Stimulated activated naive CD4-positive, alpha-beta T cell treated with Interleukin-2 at 50 U/mL for 16 hours (primary cell): Measurements from ENCODE around the gene GPR173.

Experiments
- DNase-seq: peaks from one replicate; lab custom pipeline; 2025; lab: John Stamatoyannopoulos, UW

The GPR173 gene

DNA sequence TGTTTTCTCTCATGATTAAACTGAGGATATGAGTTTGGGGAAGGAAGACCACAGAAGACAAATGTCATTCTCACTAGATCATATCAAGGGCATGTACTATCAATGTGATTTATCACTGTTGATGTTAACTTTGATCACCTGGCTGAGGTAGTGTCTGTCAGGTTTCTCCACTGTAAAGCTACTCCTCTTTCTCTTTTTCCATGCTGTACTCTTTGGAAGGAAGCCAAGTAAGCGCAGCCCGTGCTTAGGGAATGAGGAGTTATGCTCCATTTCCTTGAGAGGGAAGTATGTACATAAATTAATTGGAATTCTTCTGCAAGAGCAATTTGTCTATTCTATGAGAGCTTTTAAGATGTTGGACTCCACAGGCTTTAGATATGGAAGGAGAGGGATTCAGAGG lies 41.3 kb downstream of the GPR173 start:
- no peak for DNase-seq

DNA sequence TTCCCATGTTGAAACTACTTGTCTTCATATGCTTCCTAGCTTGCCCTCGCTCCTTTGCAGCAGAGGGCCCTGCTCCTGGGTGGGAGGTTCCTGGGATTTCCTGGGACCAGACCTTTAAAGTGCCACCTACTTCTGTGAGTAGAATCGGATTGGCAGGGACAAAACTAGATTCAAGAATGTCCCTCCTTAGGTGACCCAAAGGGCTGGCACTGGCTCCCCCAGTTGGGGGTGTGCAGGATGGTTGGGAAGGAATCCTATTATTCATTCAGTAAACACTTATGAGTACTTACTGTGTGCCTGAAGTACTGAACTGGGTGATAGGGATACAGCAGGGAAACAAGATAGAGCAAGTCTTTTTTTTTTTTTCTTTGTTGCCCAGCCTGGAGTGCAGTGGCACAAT lies 42.8 kb downstream of the GPR173 start:
- DNase-seq, result no peak

DNA sequence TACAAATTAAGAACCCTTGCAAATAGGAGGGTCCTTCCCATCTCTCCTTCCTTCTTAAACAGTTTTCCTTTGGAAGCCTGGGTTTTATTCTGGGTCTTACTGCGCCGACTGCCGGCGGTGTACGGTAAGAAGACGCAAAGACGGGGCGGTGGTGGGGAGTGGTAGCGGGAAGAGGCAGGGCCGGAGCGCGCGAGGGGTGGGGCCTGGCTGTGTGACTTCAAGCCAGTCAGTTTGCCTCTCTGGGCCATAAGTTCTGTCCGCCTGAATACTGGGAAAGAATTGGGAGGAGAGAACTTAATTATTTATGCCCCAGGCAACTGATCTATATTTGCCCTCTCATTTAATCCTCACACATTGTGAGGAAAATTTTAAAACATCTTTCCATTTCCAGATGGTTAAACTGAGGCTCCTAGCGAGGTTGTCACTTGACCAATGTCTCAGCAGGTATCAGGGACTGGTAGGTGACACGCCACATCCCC lies 44.6 kb downstream of the GPR173 start:
- peak; percentile 77 for DNase-seq

DNA sequence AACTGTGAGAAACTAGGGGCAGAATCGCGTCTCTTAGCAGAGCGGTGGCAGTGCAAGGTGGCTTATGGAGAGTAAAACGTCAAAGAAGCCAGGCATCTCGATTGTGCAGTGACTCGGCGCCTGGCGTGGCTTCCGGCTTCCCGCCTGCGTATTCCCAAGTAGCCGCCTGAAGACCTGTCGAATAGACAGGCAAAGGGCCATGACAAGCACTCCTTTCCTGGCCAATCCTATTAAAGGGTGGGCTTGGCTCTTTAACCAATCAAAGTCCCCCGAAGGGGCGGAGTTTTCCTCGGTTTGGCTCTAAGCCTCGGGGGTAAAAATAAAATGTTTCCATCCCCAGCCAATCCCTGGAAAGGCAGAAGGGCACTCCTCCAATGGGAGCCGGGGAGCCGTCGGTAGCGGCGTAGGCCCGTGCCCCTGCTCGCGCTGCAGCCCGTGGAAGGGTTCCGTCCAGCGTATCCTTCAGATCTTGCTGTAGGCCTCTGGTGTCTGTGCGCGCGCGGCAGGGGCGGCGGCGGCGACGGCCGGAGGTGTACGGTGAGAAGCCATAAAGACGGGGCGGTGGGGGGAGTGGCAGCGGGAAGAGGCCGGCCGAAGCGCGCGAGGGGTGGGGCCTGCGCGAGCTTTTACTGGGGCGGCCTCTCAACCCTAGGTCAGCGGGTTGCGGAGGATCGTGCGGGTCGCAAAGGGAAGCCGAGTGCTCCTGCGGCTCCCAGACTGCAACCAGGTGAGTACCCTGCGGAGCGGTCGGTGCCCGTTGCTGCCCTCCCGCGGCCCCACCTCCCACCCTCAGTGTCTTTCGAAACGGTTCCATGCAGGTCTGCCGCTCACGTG lies 45.4 kb downstream of the GPR173 start, which contains the start of gene KANTR:
KANTR (plus strand) TSS at position 395 of the 834 bp plus-strand sequence. CDS start 30,131 bp downstream, outside the sequence.
- peak; percentile 79 for DNase-seq

DNA sequence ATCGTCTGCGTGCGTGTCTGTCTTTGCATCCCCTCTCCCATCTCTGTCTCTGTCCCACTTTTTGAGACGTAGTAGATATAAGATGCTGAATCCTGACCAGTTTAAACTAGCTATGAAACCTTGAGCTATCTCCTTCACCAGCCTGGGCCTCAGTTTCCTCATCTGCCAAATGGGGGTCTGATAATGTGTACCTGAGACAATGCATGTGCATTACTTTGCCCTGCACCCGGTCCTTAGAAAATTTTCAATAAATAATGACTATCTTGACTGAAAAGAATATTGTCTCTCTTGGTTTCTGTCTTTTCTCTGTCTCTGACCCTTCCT lies 46.0 kb downstream of the GPR173 start:
- DNase-seq, result no peak

DNA sequence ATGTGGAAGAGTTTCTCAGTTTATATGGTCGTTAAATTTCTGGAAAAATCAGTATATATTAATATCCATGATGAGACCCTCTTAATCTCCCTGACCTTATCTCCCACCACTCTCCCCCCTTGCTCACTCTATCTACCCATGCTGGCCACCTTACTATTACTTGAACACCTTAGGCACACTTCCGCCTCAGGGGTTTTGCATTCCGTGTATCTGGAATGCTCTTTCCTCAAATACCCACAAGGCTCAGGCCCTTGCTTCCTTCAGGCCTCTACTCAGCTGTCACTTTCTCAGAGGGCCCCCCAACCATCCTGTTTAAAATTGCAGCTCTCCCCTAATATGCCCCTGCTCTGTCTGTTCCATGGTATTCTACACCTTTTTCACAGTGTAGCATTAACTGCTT lies 47.2 kb downstream of the GPR173 start:
- no peak for DNase-seq

DNA sequence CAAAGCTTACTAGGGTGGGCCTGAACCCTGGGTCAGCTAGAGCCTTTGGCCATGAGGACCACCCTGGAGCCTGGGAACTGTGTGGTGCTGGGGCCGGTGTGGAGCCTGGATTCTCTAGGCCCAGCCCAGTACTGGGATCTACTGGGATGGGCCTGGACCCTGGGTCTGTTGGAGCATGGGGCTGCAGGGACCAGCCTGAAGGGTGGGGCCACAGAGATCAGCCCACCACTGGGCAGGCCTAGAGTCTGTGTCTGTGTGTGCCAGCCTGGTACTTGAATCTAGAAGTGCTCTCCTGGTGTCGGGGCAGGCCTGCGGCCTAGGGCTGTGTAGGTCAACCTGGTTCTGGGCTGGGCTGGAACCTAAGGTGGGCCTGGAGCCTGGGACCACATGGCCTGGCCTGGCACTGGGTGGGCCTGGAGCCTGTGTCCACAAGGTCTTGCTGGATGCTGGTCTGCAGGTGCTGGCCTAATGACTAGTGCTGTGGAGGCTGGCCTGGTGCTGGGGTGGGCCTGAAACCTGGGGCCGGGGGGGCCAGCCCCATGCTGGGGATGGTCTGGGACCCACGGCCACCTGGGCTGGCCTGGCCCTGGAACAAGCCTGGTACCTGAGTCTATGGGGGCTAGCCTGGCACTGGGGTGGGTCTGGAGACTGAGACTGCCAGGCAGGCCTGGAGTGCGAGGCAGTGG lies 66.4 kb downstream of the GPR173 start:
- DNase-seq, result no peak

DNA sequence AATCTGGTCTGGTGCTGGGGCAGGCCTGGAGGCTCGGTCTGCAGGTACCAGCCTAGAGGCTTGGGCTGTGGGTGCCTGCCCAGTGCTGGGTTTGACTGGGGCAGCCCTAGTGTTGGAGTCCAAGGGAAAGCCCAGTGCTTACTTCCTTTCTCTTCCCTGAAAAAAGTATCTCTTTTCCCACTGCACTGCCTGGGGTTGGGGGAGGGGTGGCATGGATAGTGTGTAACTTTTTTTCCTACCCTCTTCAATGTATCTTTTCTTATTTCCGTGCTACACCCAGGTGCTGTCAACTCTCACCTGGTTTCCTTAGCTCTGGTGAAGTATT lies 66.9 kb downstream of the GPR173 start:
- DNase-seq, result no peak

DNA sequence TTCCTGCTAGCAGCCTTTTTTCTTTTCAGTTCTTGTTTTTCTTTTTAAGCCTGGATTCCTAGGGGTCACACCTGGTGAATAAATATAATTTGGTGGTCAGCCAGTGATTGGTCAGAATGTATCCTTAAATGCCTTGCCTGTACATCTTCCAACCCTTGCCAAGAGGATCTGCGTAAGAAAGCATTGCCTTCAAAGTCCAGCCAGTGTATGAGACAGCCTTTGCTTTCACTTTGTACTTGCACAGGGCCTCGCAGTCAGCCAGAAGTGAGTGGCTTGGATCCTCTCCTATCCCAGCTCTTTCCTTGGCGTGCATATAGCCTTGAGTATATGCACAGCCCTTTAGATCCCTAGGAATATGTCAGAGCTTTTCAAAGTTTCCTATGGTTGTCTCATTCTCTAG lies 67.5 kb downstream of the GPR173 start:
- DNase-seq, result no peak

DNA sequence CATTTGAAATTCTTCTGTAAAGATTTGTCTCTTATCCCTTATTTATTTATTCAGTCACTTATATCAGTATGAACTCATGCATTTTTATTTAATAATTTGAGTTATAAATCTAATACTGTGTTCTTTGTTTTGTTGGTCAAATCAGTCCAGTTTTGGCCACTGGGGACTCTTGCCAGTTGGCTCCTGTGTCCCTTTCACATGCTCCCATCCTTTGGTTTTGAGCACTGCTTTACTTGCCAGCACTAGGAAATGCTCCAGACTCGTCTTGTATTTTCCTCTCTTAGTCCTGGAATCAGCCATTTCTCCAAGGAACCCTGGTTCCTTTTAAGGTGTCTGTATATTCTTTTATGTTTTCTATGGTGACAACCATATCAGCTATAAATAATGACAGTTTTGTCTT lies 73.4 kb downstream of the GPR173 start:
- DNase-seq, result no peak

DNA sequence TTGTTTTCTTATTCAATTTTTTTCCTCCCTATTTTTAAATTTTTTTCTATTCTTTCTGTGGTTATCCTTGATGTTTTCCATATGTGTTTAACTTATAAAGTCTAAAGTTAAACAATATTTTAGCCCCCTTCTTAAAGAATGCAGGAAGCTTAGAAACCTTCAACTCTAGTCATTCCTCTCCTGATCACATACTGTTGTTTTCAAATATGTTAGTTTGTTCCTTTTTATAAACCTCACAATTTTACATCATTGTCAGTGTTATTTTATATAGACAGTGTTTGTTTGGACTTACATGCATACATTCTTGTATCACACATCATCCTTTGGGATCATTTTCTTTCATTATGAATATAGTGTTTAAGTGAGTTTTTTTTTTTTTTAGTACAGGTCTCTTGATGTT lies 76.9 kb downstream of the GPR173 start:
- DNase-seq, result no peak

DNA sequence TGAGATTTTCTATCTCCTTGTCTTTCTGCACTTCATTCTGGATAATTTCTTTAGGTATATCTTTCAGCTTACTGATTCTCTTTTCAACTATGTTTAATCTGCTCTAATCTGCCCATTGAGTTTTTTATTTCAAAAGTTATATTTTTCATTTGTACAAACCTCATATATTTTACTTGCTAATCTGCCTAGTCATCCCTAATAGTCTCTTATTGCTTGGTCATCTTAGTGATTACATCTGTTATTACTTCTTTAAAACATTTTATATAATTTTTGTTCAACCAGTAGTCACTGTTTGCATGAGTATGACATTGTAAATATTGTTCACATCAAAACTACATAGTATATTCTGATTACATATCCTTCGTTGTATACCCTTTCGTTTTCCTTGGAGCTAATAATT lies 77.8 kb downstream of the GPR173 start:
- DNase-seq, result no peak

DNA sequence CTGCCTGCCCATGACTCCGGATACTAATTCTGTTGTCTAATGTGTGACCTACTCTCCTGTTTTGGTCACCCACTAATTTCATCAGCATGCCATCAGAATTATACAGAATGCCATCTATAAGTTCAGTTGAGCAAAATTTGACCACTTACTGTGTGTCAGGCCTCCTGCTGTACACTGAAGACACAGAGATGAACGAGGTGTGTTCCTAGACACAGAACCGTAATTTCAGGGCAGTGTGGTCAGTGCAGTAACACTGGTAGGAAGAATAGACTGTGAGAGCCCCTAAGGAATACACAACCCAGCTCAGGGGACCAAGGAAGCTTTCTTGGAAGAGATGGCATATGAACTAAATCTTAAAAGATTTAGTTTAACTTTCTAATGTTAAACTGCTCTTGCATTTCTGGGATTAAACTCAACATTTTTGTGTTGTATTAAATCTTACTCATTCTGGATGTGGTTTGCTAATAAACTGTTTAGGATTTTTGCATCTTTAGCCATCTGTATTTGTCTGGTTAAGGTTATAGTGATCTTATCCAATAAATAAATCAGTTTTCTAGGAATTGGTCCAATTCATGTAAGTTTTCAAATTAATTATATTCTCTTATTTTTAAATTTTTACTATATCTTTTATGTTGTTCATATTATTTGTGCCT lies 79.6 kb downstream of the GPR173 start:
- no peak for DNase-seq
